Kidney (tissue), 14 donors: Measurements from ENCODE around the gene PLA2G6. TPM values are rescaled to one million over a fixed set of nuclear protein-coding genes. Genes with fewer than 3 reads are reported as not detected.
A peak's percentile ranks its signal among the peaks of the same experiment; 100 is the strongest.

ENCODE experiments used
- DNase-seq, 5 donors: peaks; one replicate each; pipeline ENCODE4 v3.0.0-alpha.2; 2013 to 2020
- FAIRE-seq: peaks from 2 replicates; lab custom pipeline; 2012; peaks lifted over from hg19 to GRCh38; lab: Jason Lieb, UNC
- H3K27ac ChIP-seq, 2 donors: one replicate each; pipeline ENCODE4 v1.7.0; 2013; ENCODE audit warnings: low read depth in 2 of 2, low read length in 2 of 2, inconsistent platforms in 1 of 2
- H3K27me3 ChIP-seq: one replicate; pipeline ENCODE4 v1.7.1; 2013; ENCODE audit warnings: low read length, inconsistent platforms; ENCODE audit not compliant: control insufficient read depth, insufficient read depth
- H3K36me3 ChIP-seq, 3 donors: one replicate each; pipeline versions ENCODE4 v1.7.0 to v1.7.1; 2013; ENCODE audit warnings: low read length in 3 of 3, control low read depth in 1 of 3, inconsistent platforms in 1 of 3; ENCODE audit not compliant: insufficient read depth in 3 of 3, control insufficient read depth in 2 of 3
- H3K4me1 ChIP-seq, 3 donors: one replicate each; pipeline versions ENCODE4 v1.7.0 to v1.7.1; 2013; ENCODE audit warnings: low read length in 3 of 3, inconsistent platforms in 1 of 3, low read depth in 1 of 3; ENCODE audit not compliant: control insufficient read depth in 2 of 3, insufficient read depth in 2 of 3
- H3K4me3 ChIP-seq, 3 donors: one replicate each; pipeline versions ENCODE4 v1.7.0 to v1.8.1; 2013; ENCODE audit warnings: low read length in 3 of 3, control low read depth in 1 of 3, inconsistent platforms in 1 of 3
- H3K9ac ChIP-seq, 3 donors: one replicate each; pipeline versions ENCODE4 v1.7.0 to v1.7.1; 2013; ENCODE audit warnings: low read length in 3 of 3, control low read depth in 1 of 3, inconsistent platforms in 1 of 3
- H3K9me3 ChIP-seq, 3 donors: one replicate each; pipeline versions ENCODE4 v1.7.0 to v1.7.1; 2013; ENCODE audit warnings: low read length in 3 of 3, control low read depth in 1 of 3, inconsistent platforms in 1 of 3; ENCODE audit not compliant: control insufficient read depth in 2 of 3, insufficient read depth in 1 of 3
- intact Hi-C: fragments of 100-400 bp; cut with DNase I; formaldehyde crosslinking; loops from one replicate; pipeline ENCODE4 v1.11.1; 2022
- polyA plus RNA-seq: library from polyadenylated mRNA; stranded (reverse); fragments of 350-450 nt; fragmentation: Illumina TruSeq; extraction: RNeasy Lipid Tissue Mini Kit (QIAGEN cat#74804); gene quantifications from one replicate; pipeline ENCODE4 v1.2.3, GENCODE V29; 2014; ENCODE audit warnings: low read depth, low replicate concordance; ENCODE audit not compliant: insufficient read depth
- total RNA-seq: library from RNA; stranded (reverse); fragmentation: NEBNext Ultra II Directional; extraction: Animal tissue kit (Norgen Biotek cat#: 25700); gene quantifications from one replicate; pipeline ENCODE4 v1.2.1, GENCODE V29; 2021
- TF ChIP-seq, protein P1 (sequence below): IDR thresholded peaks from 3 replicates; pipeline ENCODE4 v1.5.1; 2012; ENCODE audit warnings: mild to moderate bottlenecking, moderate library complexity, borderline replicate concordance; ENCODE audit not compliant: insufficient read depth; ENCODE audit errors: extremely low read depth
- donor health status: control.
- donor health status: control.
- donor health status: control.
- donor health status: control.
- donor health status: control.
- donor health status: DM: yes; HTN: yes; CAD: no.
- donor health status: Normal renal cell carcinoma (clear cell type).

The PLA2G6 gene
- total and polyA plus RNA-seq, 2 donors from 2014 or later: 26.6 to 61.6 TPM

DNA sequence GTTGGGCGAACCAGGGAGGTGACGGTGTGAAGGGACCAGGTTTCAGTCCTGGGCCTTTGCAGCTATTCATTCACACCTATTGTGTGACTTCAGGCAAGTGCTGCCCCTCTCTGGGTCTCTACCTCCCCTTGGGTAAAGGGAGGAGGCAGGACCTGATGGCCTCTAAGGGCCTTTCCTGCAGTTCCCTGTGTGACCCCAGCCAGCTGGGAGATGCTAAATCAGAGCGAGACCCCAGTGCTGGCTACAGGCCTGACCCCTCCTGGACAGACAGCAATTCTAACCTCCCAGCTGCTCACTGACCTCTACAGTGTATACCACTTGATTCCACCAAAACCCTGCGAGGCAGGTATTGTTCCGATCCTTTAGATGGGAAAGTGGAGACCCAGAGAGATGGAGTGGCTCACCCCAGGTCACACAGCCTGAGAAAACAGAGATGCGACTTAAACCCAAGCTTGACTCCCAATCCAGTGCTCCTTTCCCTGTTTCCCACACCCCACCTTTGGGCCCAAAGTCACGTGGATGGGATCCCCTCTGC, 26.3 kb upstream of the PLA2G6 start:
- H3K36me3 ChIP-seq: no peaks in the 10 kb centered on the region
- no peak for FAIRE-seq
- no peaks in the 10 kb centered on the region for H3K9me3 ChIP-seq
- DNase-seq: no peak
- no peak overlapping the region for H3K4me3 ChIP-seq
- intact Hi-C loops: no loop called here
- TF ChIP-seq, protein P1, sequence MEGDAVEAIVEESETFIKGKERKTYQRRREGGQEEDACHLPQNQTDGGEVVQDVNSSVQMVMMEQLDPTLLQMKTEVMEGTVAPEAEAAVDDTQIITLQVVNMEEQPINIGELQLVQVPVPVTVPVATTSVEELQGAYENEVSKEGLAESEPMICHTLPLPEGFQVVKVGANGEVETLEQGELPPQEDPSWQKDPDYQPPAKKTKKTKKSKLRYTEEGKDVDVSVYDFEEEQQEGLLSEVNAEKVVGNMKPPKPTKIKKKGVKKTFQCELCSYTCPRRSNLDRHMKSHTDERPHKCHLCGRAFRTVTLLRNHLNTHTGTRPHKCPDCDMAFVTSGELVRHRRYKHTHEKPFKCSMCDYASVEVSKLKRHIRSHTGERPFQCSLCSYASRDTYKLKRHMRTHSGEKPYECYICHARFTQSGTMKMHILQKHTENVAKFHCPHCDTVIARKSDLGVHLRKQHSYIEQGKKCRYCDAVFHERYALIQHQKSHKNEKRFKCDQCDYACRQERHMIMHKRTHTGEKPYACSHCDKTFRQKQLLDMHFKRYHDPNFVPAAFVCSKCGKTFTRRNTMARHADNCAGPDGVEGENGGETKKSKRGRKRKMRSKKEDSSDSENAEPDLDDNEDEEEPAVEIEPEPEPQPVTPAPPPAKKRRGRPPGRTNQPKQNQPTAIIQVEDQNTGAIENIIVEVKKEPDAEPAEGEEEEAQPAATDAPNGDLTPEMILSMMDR: no peak
- peaks cover 0 to 13% (median 0%) of the 10 kb centered on the region in 3 donors for H3K4me1 ChIP-seq
- no peak overlapping the region for H3K9ac ChIP-seq
- H3K27me3 ChIP-seq: no peaks in the 10 kb centered on the region
- H3K27ac ChIP-seq: no peak overlapping the region

DNA sequence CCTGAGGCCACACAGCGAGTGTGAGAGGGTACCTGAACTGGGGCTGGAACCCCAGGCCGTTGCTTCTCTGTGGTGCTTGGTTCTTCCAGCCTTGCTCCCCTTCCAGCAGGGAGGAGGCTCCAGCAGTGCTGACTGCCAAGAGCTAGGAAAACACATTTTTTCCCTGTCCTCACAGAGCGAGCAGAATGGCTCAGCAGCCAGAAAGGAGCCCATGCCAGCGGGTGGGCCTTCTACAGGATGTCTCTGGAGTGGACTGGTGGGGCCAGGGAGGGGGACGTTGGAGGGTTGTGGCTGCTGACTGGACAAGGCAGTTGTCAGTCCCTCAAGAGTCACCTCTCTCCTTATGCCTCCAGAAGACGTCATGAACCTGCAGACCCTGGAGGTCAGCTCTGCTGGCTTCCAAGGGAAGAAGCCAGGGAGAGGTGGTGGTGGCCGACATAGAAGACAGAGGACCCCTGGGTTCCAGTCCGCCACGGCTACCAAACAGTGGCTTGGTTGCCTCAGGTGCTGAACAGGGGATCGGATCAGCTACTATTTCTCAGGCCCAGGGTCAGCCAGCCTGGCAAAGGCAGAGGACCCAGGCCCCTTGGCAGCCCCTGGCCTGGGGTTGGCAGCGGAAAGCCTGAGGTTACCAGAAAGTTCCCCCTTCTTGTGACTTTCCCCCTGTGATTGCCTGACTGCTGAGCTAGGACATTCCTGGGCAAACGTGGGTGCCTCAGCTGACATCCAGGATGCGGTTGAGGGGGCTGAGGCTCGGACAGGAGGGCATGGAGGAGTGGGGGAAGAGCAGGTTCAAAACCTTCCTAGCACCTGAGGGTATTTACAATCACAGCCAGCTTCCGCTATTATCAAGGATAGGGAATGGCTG, 23.9 kb upstream of the PLA2G6 start:
- peak in 2 of 5 donors; percentile 55 to 90 for DNase-seq
- H3K4me3 ChIP-seq: no peak overlapping the region
- no peaks in the 10 kb centered on the region for H3K9me3 ChIP-seq
- TF ChIP-seq, protein P1: no peak
- no peak for FAIRE-seq
- no peaks in the 10 kb centered on the region for H3K36me3 ChIP-seq
- no peak overlapping the region for H3K9ac ChIP-seq
- H3K27me3 ChIP-seq: no peaks in the 10 kb centered on the region
- peaks cover 0 to 18% (median 0%) of the 10 kb centered on the region in 3 donors for H3K4me1 ChIP-seq
- H3K27ac ChIP-seq: peak overlapping the region; percentile 3 to 10
- intact Hi-C loops: no loop called here

DNA sequence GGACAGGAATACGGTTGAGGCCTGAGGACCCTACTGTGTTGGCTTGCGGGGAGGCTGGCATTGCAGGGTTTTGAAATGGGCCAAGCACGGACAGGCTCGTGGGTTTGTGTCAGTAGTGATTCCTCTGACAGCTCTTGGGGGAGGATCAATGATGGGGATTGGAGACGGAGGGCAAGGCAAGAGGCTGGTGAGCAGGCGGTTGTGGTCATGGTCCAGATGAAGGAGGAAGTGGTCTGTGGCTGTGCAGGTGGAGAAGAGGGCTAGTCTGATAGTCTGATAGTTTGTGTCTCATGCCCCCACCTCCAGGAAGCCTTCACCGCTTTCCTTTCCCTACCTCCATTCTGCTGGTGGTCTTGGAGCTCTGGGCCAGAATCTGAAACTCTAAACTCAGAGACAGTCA, 23.2 kb upstream of the PLA2G6 start:
- H3K27me3 ChIP-seq: no peaks in the 10 kb centered on the region
- no peaks in the 10 kb centered on the region for H3K36me3 ChIP-seq
- TF ChIP-seq, protein P1: no peak
- intact Hi-C loops: no loop called here
- FAIRE-seq (no peak), DNase-seq (no peak)
- H3K9ac ChIP-seq: no peak overlapping the region
- H3K27ac ChIP-seq: peak overlapping the region in 1 of 2 donors; percentile 52
- peaks cover 0 to 18% (median 0%) of the 10 kb centered on the region in 3 donors for H3K4me1 ChIP-seq
- no peak overlapping the region for H3K4me3 ChIP-seq
- H3K9me3 ChIP-seq: no peaks in the 10 kb centered on the region
